ENCODE results near the gene C1orf74.
A peak's percentile ranks its signal among the peaks of the same experiment; 100 is the strongest.

Gene C1orf74

GRCh38 chr1:209784265-209785169 is at the start of gene C1orf74:
C1orf74 (minus strand) TSS chr1:209784559; CDS start chr1:209783634, 925 bp downstream.
- no peak for TF ChIP-seq CTCF (IDR thresholded peaks at IDR 0.05; ENCODE audit: low read depth, low read length)
- H3K4me3 ChIP-seq (ENCODE audit: low read depth, low read length) = peak within 1 kb of the TSS; percentile 94

GRCh38 chr1:209831615-209832014 is 47.3 kb upstream of the C1orf74 start:
- no peak overlapping the region for H3K4me3 ChIP-seq (ENCODE audit: low read depth, low read length)
- no peak for TF ChIP-seq CTCF (IDR thresholded peaks at IDR 0.05; ENCODE audit: low read depth, low read length)

GRCh38 chr1:209830722-209831121 is 46.4 kb upstream of the C1orf74 start:
- no peak overlapping the region for H3K4me3 ChIP-seq (ENCODE audit: low read depth, low read length)
- TF ChIP-seq CTCF (IDR thresholded peaks at IDR 0.05; ENCODE audit: low read depth, low read length) = no peak

- TF ChIP-seq CTCF (IDR thresholded peaks at IDR 0.05; ENCODE audit: low read depth, low read length) = no peak
- H3K4me3 ChIP-seq (ENCODE audit: low read depth, low read length) = no peak overlapping the region
Observed at GRCh38 chr1:209829716-209830115, 45.4 kb upstream of the C1orf74 start.

- TF ChIP-seq CTCF (IDR thresholded peaks at IDR 0.05; ENCODE audit: low read depth, low read length) = peak; percentile 65
Observed at GRCh38 chr1:209827384-209828262, 43.3 kb upstream of the C1orf74 start, which contains the start of gene UTP25. UTP25 (plus strand) TSS chr1:209827972; CDS start chr1:209828064, 92 bp downstream.

GRCh38 chr1:209825591-209826434 is 41.5 kb upstream of the C1orf74 start:
- no peak overlapping the region for H3K4me3 ChIP-seq (ENCODE audit: low read depth, low read length)
- no peak for TF ChIP-seq CTCF (IDR thresholded peaks at IDR 0.05; ENCODE audit: low read depth, low read length)

More at GRCh38 chr1:209827384-209828262, 43.3 kb upstream of the C1orf74 start, which contains the start of gene UTP25:
- H3K4me3 ChIP-seq (ENCODE audit: low read depth, low read length) = peak within 1 kb of the TSS; percentile 92

Data from WI38 (cell line).